Measurements from ENCODE around the gene NFKB2. TPM values are rescaled to one million over a fixed set of nuclear protein-coding genes. Genes with fewer than 3 reads are reported as not detected.
A peak's percentile ranks its signal among the peaks of the same experiment; 100 is the strongest.

The NFKB2 gene
- total RNA-seq, 4 donors from 2014 or later: 19.3 to 49.2 (median 31.8) TPM

DNA sequence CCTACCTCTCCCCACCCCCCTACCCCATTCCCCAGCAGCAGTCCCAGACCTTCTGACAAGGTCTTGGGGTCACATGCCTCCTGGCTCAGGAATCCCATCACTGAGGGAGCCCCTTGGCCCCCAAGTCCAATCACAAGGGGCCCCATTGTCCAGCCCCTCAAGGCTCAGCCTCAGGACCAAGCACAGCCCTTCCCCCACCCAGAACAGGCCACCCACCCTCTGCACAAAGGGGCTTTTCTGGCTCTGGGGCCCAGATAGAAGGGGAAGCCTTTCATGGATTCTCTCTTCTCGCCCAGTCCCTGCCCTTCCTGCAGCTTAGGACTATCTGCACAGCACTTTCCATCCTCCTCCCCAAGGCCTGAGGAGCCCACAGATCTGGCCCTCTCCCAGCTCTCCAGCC, 29.9 kb downstream of the NFKB2 start:
- 21 to 35% methylated on average over 1 of the region's 1 CpG for WGBS, 2 donors
- TF ChIP-seq, protein P1, sequence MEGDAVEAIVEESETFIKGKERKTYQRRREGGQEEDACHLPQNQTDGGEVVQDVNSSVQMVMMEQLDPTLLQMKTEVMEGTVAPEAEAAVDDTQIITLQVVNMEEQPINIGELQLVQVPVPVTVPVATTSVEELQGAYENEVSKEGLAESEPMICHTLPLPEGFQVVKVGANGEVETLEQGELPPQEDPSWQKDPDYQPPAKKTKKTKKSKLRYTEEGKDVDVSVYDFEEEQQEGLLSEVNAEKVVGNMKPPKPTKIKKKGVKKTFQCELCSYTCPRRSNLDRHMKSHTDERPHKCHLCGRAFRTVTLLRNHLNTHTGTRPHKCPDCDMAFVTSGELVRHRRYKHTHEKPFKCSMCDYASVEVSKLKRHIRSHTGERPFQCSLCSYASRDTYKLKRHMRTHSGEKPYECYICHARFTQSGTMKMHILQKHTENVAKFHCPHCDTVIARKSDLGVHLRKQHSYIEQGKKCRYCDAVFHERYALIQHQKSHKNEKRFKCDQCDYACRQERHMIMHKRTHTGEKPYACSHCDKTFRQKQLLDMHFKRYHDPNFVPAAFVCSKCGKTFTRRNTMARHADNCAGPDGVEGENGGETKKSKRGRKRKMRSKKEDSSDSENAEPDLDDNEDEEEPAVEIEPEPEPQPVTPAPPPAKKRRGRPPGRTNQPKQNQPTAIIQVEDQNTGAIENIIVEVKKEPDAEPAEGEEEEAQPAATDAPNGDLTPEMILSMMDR (IDR thresholded peaks at IDR 0.05): no peak
- TF ChIP-seq EP300 (IDR thresholded peaks at IDR 0.05): no peak
- no peak for TF ChIP-seq POLR2A (IDR thresholded peaks at IDR 0.05)

DNA sequence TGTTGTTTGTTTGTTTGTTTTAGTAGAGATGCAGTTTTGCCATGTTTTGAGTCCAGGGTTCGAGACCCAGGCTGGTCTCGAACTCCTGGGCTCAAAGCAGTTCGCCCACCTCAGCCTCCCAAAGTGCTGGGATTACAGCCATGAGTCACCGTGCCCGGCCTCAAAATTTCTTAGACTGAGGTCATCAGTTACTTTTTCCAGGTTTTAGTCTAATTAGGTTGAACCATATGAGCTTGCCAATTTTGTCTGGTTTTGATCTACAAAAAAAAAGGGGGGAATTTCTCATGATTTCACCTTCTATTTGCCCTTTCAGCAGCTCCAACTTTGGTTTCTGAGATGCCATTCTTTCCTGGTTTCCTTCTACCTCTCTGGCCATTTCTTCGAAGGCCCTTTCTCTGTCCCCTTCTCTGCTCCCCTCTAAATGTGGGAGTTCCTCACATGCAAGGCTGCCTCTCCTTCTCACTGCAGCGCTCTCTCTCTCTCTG, 31.3 kb downstream of the NFKB2 start:
- H3K4me3 ChIP-seq: no peak overlapping the region
- H3K36me3 ChIP-seq: peaks cover 0 to 22% (median 7%) of the 10 kb centered on the region in 3 donors
- no peak overlapping the region for H3K27ac ChIP-seq
- TF ChIP-seq POLR2A (IDR thresholded peaks at IDR 0.05) (no peak), EP300 (IDR thresholded peaks at IDR 0.05) (no peak)
- TF ChIP-seq, protein P1 (IDR thresholded peaks at IDR 0.05): no peak
- DNase-seq (ENCODE audit: low spot score in 2 of 2): no peak
- H3K9me3 ChIP-seq: no peaks in the 10 kb centered on the region
- peaks cover 0 to 57% (median 22%) of the 10 kb centered on the region in 4 donors for H3K4me1 ChIP-seq
- WGBS, 2 donors: 73 to 79% methylated on average over 7 of the region's 7 CpGs
- no peaks in the 10 kb centered on the region for H3K27me3 ChIP-seq

More for the DNA sequence above, 29.9 kb downstream of the NFKB2 start:
- no peaks in the 10 kb centered on the region for H3K9me3 ChIP-seq
- H3K27ac ChIP-seq: peak overlapping the region in 1 of 4 donors; percentile 55
- no peaks in the 10 kb centered on the region for H3K27me3 ChIP-seq
- peaks cover 0 to 48% (median 19%) of the 10 kb centered on the region in 4 donors for H3K4me1 ChIP-seq
- no peak for DNase-seq (ENCODE audit: low spot score in 2 of 2)
- H3K36me3 ChIP-seq: peaks cover 0 to 22% (median 7%) of the 10 kb centered on the region in 3 donors
- peak overlapping the region in 1 of 4 donors; percentile 98 for H3K4me3 ChIP-seq

DNA sequence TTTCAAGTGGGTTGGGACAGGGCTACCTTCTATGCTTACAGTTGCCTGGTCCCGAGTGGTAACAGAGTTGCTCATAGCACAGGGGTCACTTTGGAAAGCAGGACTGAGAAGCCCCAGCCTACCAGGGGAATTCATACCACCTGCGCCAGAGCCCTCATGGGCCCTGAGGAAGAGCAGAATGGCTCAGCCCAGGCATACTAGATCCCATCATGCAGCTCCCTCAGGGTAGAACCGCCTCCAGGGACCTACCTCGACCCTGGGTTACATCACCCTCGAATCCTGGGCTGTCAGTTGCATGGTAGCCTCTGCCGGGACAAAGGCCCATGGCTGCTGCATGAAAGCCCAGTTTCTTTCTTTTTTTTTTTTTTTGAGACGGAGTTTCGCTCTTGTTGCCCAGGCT, 34.0 kb downstream of the NFKB2 start:
- Histone ChIP-seq H3K4me1 (peaks cover 0 to 50% (median 12%) of the 10 kb centered on the region in 4 donors), H3K36me3 (peaks cover 0 to 7% (median 0%) of the 10 kb centered on the region in 3 donors), H3K27ac (no peak overlapping the region), H3K9me3 (no peaks in the 10 kb centered on the region), H3K27me3 (peaks cover 0 to 8% of the 10 kb centered on the region in 2 donors), H3K4me3 (no peak overlapping the region)
- WGBS, 2 donors: 66 to 75% methylated on average over 8 of the region's 8 CpGs
- TF ChIP-seq EP300 (IDR thresholded peaks at IDR 0.05): no peak
- TF ChIP-seq POLR2A (IDR thresholded peaks at IDR 0.05): no peak
- TF ChIP-seq, protein P1 (IDR thresholded peaks at IDR 0.05): no peak
- DNase-seq (ENCODE audit: low spot score in 2 of 2): no peak

DNA sequence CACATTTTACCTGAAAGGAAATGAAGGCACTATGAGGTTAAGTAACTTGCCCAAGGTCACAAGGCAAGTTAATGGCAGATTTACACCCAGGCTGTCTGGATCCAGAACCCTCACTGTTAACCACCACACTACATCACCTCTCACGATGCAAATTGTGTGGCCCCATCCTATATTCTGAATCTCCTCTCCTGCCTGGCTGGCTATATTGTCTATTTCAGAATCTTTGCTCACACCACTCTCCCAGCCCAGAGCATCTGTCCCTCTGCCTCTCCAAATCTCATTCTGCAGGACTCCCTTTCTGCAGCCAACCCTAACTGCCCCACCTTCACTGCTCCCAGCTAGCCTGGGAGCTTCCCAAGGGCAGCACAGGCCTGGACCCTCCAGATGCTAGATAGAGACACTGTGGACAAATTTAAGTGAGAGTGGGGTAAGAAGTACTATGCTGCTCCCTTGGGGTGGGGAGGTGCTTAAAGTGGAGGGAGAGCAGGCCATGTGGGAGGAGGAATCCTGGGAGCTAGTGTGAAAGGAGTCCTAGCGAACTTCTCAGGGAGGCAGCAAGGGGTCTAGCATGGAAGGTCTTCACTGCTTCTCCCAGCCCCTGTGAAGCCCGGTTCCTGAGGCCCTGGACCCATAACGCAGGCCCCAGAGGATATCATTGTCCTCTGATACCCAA, 36.1 kb downstream of the NFKB2 start:
- peaks cover 0 to 51% (median 15%) of the 10 kb centered on the region in 4 donors for H3K4me1 ChIP-seq
- peak overlapping the region; percentile 60 to 92 (median 90) for H3K27ac ChIP-seq
- H3K9me3 ChIP-seq: no peaks in the 10 kb centered on the region
- WGBS, 2 donors: 11 to 14% methylated on average over 4 of the region's 4 CpGs
- H3K4me3 ChIP-seq: peak overlapping the region; percentile 76 to 100 (median 92)
- no peak for TF ChIP-seq EP300 (IDR thresholded peaks at IDR 0.05)
- TF ChIP-seq, protein P1 (IDR thresholded peaks at IDR 0.05): no peak
- no peak for TF ChIP-seq POLR2A (IDR thresholded peaks at IDR 0.05)
- H3K36me3 ChIP-seq: no peaks in the 10 kb centered on the region
- DNase-seq (ENCODE audit: low spot score in 2 of 2): no peak
- H3K27me3 ChIP-seq: peaks cover 0 to 25% of the 10 kb centered on the region in 2 donors
